ENCODE measurements around the gene RAB6B.

GRCh38 chr3:133884887-133885711 is 10.6 kb downstream of the RAB6B start:
- TF ChIP-seq POLR2AphosphoS5 (IDR thresholded peaks at IDR 0.05) = no peak
- no peak for TF ChIP-seq POLR2A (IDR thresholded peaks at IDR 0.05)
